HG03064 (cell line): ENCODE results near the gene PGS1.

Experiments
- ATAC-seq: cut with Tn5 transposase; IDR thresholded peaks from one replicate; pipeline ENCODE4 v1.9.1; 2021; ENCODE audit warnings: low read depth; ENCODE audit not compliant: unreplicated experiment

PGS1 gene

GRCh38 chr17:78466786-78467715 lies 88.6 kb downstream of the PGS1 start:
- ATAC-seq: no peak

GRCh38 chr17:78468366-78468765 lies 89.9 kb downstream of the PGS1 start:
- no peak for ATAC-seq

GRCh38 chr17:78469443-78469842 lies 91.0 kb downstream of the PGS1 start:
- ATAC-seq: no peak

- ATAC-seq: no peak
Measured at GRCh38 chr17:78471635-78472034, 93.2 kb downstream of the PGS1 start.

- ATAC-seq: no peak
Measured at GRCh38 chr17:78472035-78472905, 93.8 kb downstream of the PGS1 start.

GRCh38 chr17:78473951-78474613 lies 95.6 kb downstream of the PGS1 start:
- ATAC-seq: no peak
